Natural killer cell (primary cell): ENCODE results near the gene KRT74. TPM values are rescaled to one million over a fixed set of nuclear protein-coding genes. Genes with fewer than 3 reads are reported as not detected.
A peak's percentile ranks its signal among the peaks of the same experiment; 100 is the strongest.

ENCODE experiments used
- ATAC-seq, 3 donors: fragments of 150-1000 bp in 2 of 3; fragments of 200-7000 bp in 1 of 3; cut with Tn5 transposase; 1 replicate in 1 of 3; 2 replicates in 2 of 3; pipeline ENCODE4 v1.10.0; 2021; ENCODE audit warnings: mild to moderate bottlenecking in 2 of 3, moderate library complexity in 2 of 3
- DNase-seq, 2 donors: peaks; one replicate each; pipeline versions ENCODE4 v3.0.0 to v3.0.0-alpha.2; 2013 to 2021; ENCODE audit warnings: mixed read lengths in 1 of 2
- H3K27ac ChIP-seq: one replicate; pipeline ENCODE4 v1.5.1; 2013; ENCODE audit warnings: mild to moderate bottlenecking, low read length
- H3K27me3 ChIP-seq: one replicate; pipeline ENCODE4 v1.6.1; 2013; ENCODE audit warnings: low read length; ENCODE audit not compliant: control insufficient read depth, insufficient read depth
- H3K36me3 ChIP-seq: one replicate; pipeline ENCODE4 v1.6.1; 2013; ENCODE audit warnings: low read length; ENCODE audit not compliant: control insufficient read depth, insufficient read depth
- H3K4me1 ChIP-seq: one replicate; pipeline ENCODE4 v1.6.1; 2013; ENCODE audit warnings: low read length; ENCODE audit not compliant: control insufficient read depth, insufficient read depth
- H3K4me3 ChIP-seq: one replicate; pipeline ENCODE4 v1.5.1; 2013; ENCODE audit warnings: low read length
- H3K9me3 ChIP-seq: one replicate; pipeline ENCODE4 v1.6.1; 2013; ENCODE audit warnings: low read length; ENCODE audit not compliant: control insufficient read depth, insufficient read depth
- H3K27ac Mint-ChIP-seq, 2 donors: one replicate each; pipeline ENCODE4 v1.8.0; 2022; ENCODE audit warnings: mild to moderate bottlenecking in 2 of 2, mixed read lengths in 2 of 2, moderate library complexity in 1 of 2
- H3K27me3 Mint-ChIP-seq, 2 donors: one replicate each; pipeline ENCODE4 v1.8.0; 2022; ENCODE audit warnings: low read depth in 2 of 2, mixed read lengths in 2 of 2
- H3K36me3 Mint-ChIP-seq: one replicate; pipeline ENCODE4 v1.8.0; 2022; ENCODE audit warnings: mixed read lengths
- H3K4me1 Mint-ChIP-seq, 2 donors: one replicate each; pipeline ENCODE4 v1.8.0; 2022; ENCODE audit warnings: mixed read lengths in 2 of 2
- H3K4me3 Mint-ChIP-seq: one replicate; pipeline ENCODE4 v1.8.0; 2022; ENCODE audit warnings: mild to moderate bottlenecking, moderate library complexity, mixed read lengths
- H3K9me3 Mint-ChIP-seq, 2 donors: one replicate each; pipeline ENCODE4 v1.8.0; 2022; ENCODE audit warnings: mixed read lengths in 2 of 2
- CTCF ChIP-seq: fragments of 200-600 bp; IDR thresholded peaks from one replicate; pipeline ENCODE4 v1.8.0; 2022; ENCODE audit warnings: antibody characterized with exemption
- WGBS: methylation state at CpG from one replicate; pipeline ENCODE4 v1.1.7; 2013; ENCODE audit warnings: missing lambda C conversion rate; ENCODE audit not compliant: insufficient coverage; 5-methylcytosine and 5-hydroxymethylcytosine counted together
- intact Hi-C: fragments of 100-400 bp; cut with micrococcal nuclease; formaldehyde crosslinking; loops from one replicate; pipeline ENCODE4 v1.14.2; 2022
- total RNA-seq, 4 donors: library from RNA; stranded (reverse); fragments of 120-200 nt in 1 of 4; gene quantifications; one replicate each; pipeline versions ENCODE4 v1.2.3 to v1.2.4, GENCODE V29; 2013 to 2022

The KRT74 gene
- total RNA-seq, 3 donors from 2014 or later (not counting 1 experiment from before 2014, with no cell fraction given) = 0.38 to 1.2 (median 0.38) TPM

DNA sequence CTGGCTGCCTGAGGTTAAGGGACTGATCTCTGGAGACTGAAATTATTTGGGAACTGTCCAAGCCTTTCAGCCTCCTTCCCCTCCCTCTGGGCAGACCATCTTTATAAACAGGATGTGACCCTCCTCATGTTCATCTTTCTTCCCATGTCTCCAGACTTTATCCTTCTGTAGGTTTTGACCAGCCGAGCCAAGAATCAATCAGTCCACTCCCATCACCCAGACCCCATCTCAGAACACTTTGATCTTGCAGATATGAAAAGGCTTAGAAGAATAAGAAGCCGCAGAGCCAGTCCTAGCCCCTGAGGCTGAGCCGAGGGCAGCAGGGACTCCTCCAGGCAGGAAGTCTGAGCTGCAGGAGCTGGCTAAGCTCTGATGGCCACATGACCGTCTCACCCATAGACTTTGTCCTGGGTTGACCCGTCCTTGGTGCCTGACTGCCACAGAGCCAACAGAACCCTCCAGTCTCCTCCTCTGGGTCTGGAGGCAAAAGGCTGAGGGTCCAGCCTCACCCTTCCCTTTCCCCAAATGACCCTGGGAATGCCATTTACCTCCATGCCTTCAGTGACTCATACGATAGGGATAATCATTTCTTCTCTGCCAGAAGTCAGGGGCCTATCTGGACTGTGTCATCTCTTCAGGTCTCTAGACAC is 22.3 kb downstream of the KRT74 start:
- Mint-ChIP-seq H3K4me1 (peaks cover 36 to 41% of the 10 kb centered on the region in 2 donors), H3K9me3 (no peaks in the 10 kb centered on the region), H3K36me3 (no peaks in the 10 kb centered on the region), H3K27ac (no peak overlapping the region), H3K4me3 (no peak overlapping the region), H3K27me3 (peaks cover 0 to 17% of the 10 kb centered on the region in 2 donors)
- Histone ChIP-seq H3K27me3 (no peaks in the 10 kb centered on the region), H3K4me1 (peaks cover 32% of the 10 kb centered on the region), H3K9me3 (no peaks in the 10 kb centered on the region), H3K27ac (no peak overlapping the region), H3K4me3 (no peak overlapping the region), H3K36me3 (no peaks in the 10 kb centered on the region)
- 67% methylated on average over 6 of the region's 6 CpGs for WGBS
- TF ChIP-seq CTCF = no peak
- ATAC-seq = no peak
- DNase-seq = no peak
- intact Hi-C loops = no loop called here

DNA sequence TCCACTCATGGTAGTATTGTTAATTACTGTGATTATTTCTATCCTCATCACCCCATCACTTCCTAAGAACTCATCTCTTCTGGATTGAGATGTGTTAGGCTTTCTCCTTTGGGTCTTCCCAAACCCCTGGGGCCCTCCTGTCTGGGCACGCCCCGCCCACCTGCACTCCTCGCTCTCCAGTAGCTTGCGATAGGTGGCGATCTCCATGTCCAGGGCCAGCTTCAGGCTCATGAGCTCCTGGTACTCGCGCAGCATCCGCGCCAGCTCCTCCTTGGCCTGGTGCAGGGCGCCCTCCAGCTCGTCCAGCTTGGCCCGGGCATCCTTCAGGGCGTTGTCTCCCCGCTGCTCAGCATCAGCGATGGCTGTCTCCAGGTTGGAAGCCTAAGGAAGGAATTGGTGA is 27.5 kb downstream of the KRT74 start:
- intact Hi-C loops = no loop called here
- H3K4me1 ChIP-seq = peaks cover 12% of the 10 kb centered on the region
- no peak overlapping the region for H3K27ac Mint-ChIP-seq
- no peaks in the 10 kb centered on the region for H3K36me3 Mint-ChIP-seq
- no peak for ATAC-seq
- DNase-seq = no peak
- no peaks in the 10 kb centered on the region for H3K9me3 Mint-ChIP-seq
- TF ChIP-seq CTCF = no peak
- WGBS = 89% methylated on average over 15 of the region's 15 CpGs
- no peaks in the 10 kb centered on the region for H3K9me3 ChIP-seq
- H3K4me3 Mint-ChIP-seq = no peak overlapping the region
- H3K4me1 Mint-ChIP-seq = peaks cover 19 to 30% of the 10 kb centered on the region in 2 donors
- H3K27me3 Mint-ChIP-seq = peaks cover 0 to 17% of the 10 kb centered on the region in 2 donors
- no peaks in the 10 kb centered on the region for H3K27me3 ChIP-seq
- H3K36me3 ChIP-seq = no peaks in the 10 kb centered on the region
- H3K27ac ChIP-seq = no peak overlapping the region
- no peak overlapping the region for H3K4me3 ChIP-seq

GRCh38 chr12:52543985-52544883 is 29.4 kb downstream of the KRT74 start:
- Mint-ChIP-seq H3K27ac (no peak overlapping the region), H3K36me3 (no peaks in the 10 kb centered on the region), H3K4me3 (no peak overlapping the region), H3K9me3 (no peaks in the 10 kb centered on the region), H3K27me3 (peaks cover 0 to 12% of the 10 kb centered on the region in 2 donors), H3K4me1 (peaks cover 19 to 34% of the 10 kb centered on the region in 2 donors)
- Histone ChIP-seq H3K27ac (no peak overlapping the region), H3K4me3 (no peak overlapping the region), H3K27me3 (no peaks in the 10 kb centered on the region), H3K9me3 (no peaks in the 10 kb centered on the region), H3K4me1 (peaks cover 12% of the 10 kb centered on the region), H3K36me3 (no peaks in the 10 kb centered on the region)
- TF ChIP-seq CTCF = no peak
- intact Hi-C loops = no loop called here
- ATAC-seq = peak in 1 of 3 donors; percentile 59
- DNase-seq = no peak
- 90% methylated on average over 17 of the region's 17 CpGs for WGBS
